Endothelial cell of umbilical vein (primary cell): ENCODE data around the gene DHRS12. TPM values are rescaled to one million over a fixed set of nuclear protein-coding genes. Genes with fewer than 3 reads are reported as not detected.

Experiments
- BruUV-seq: library from RNA; stranded (reverse); fragments of 400-500 nt; replicated peaks from 2 replicates; lab custom pipeline; 2021; lab: Mats Ljungman, UMichigan
- CTCF ChIA-PET: fragments of 300-600, 350-600 bp; sonication (Branson Sonifier 250); formaldehyde crosslinking; loops from one replicate; lab custom pipeline; 2021; ENCODE audit warnings: antibody characterized with exemption, inconsistent platforms; lab: Charles Lee
- POLR2A ChIA-PET: fragments of 300-600, 350-600 bp; sonication (Branson Sonifier 250); formaldehyde crosslinking; loops from one replicate; lab custom pipeline; 2021; ENCODE audit warnings: antibody characterized with exemption, inconsistent platforms; lab: Charles Lee
- DNase-seq: peaks from one replicate; pipeline ENCODE4 v3.0.0-alpha.2; 2011; ENCODE audit warnings: low read depth, low spot score
- FAIRE-seq: peaks from 2 replicates; lab custom pipeline; 2011; peaks lifted over from hg19 to GRCh38; lab: Jason Lieb, UNC
- H2AFZ ChIP-seq: 2 replicates; pipeline ENCODE4 v1.6.0; 2012; ENCODE audit warnings: low read depth, low read length, control low read depth, inconsistent platforms
- H3K27ac ChIP-seq: 2 replicates; pipeline ENCODE4 v1.5.1; 2011; ENCODE audit warnings: low read depth, mild to moderate bottlenecking, control low read depth, low read length, moderate library complexity; ENCODE audit not compliant: insufficient read depth
- H3K27me3 ChIP-seq, 2 experiments: 2 replicates each; pipeline versions ENCODE4 v1.6.0 to v1.6.1; 2011; ENCODE audit warnings: low read length in 2 of 2, mixed read lengths in 1 of 2; ENCODE audit not compliant: control insufficient read depth in 2 of 2, insufficient read depth in 2 of 2
- H3K36me3 ChIP-seq, 2 experiments: 2 replicates in 1 of 2; 3 replicates in 1 of 2; pipeline ENCODE4 v1.5.1; 2011; ENCODE audit warnings: low read length in 2 of 2, mild to moderate bottlenecking in 1 of 2, moderate library complexity in 1 of 2; ENCODE audit not compliant: control insufficient read depth in 2 of 2, insufficient read depth in 2 of 2; ENCODE audit errors: extremely low read depth in 1 of 2
- H3K4me1 ChIP-seq: 3 replicates; pipeline ENCODE4 v1.5.1; 2011; ENCODE audit warnings: mild to moderate bottlenecking, low read length; ENCODE audit not compliant: control insufficient read depth, insufficient read depth; ENCODE audit errors: extremely low read depth
- H3K4me2 ChIP-seq: 2 replicates; pipeline ENCODE4 v1.6.1; 2011; ENCODE audit warnings: low read length, control low read depth, mixed read lengths; ENCODE audit not compliant: insufficient read depth
- H3K4me3 ChIP-seq, 3 experiments: fragments of 200-600 bp in 1 of 3; sonication (generic), shearing (Covaris generic) in 1 of 3; replicated peaks in 1 of 3; 2 replicates each; pipeline ENCODE4 v1.5.1; 2011 to 2016; ENCODE audit warnings: control low read depth in 3 of 3, low read length in 3 of 3, mild to moderate bottlenecking in 2 of 3, inconsistent platforms in 1 of 3, low read depth in 1 of 3, moderate library complexity in 1 of 3; ENCODE audit not compliant: insufficient read depth in 1 of 3
- H3K79me2 ChIP-seq: 2 replicates; pipeline ENCODE4 v1.6.0; 2012; ENCODE audit warnings: low read length, inconsistent platforms; ENCODE audit not compliant: control insufficient read depth, insufficient read depth
- H3K9ac ChIP-seq: replicated peaks from 2 replicates; pipeline ENCODE3; 2011; ENCODE audit warnings: low read length, control low read depth; ENCODE audit not compliant: insufficient read depth; ENCODE audit errors: extremely low read depth
- H3K9me1 ChIP-seq: replicated peaks from 3 replicates; pipeline ENCODE4 v1.6.0; 2011; ENCODE audit warnings: mild to moderate bottlenecking, low read length; ENCODE audit not compliant: control insufficient read depth, insufficient read depth; ENCODE audit errors: extremely low read depth
- H3K9me3 ChIP-seq: replicated peaks from 2 replicates; pipeline ENCODE4 v1.5.1; 2012; ENCODE audit warnings: low read length, inconsistent platforms; ENCODE audit not compliant: control insufficient read depth, insufficient read depth
- H4K20me1 ChIP-seq: replicated peaks from 2 replicates; pipeline ENCODE3; 2011; ENCODE audit warnings: mild to moderate bottlenecking, low read length; ENCODE audit not compliant: control insufficient read depth, insufficient read depth; ENCODE audit errors: extremely low read depth
- EZH2 ChIP-seq: IDR thresholded peaks from 2 replicates; pipeline ENCODE4 v1.6.1; 2012; ENCODE audit warnings: borderline replicate concordance, low read depth, mild to moderate bottlenecking, moderate library complexity, low read length, inconsistent platforms; ENCODE audit not compliant: severe bottlenecking
- FOS ChIP-seq: IDR thresholded peaks from 2 replicates; pipeline ENCODE4 v1.6.1; 2011; ENCODE audit warnings: mild to moderate bottlenecking, low read length, moderate library complexity, borderline replicate concordance; ENCODE audit not compliant: insufficient read depth
- GATA2 ChIP-seq: IDR thresholded peaks from 2 replicates; pipeline ENCODE4 v1.7.0; 2011; ENCODE audit warnings: low read depth, mild to moderate bottlenecking, moderate library complexity, mixed read lengths, low read length; ENCODE audit not compliant: insufficient read length, insufficient read depth
- JUN ChIP-seq: IDR thresholded peaks from 2 replicates; pipeline ENCODE4 v1.6.1; 2011; ENCODE audit warnings: borderline replicate concordance, low read depth; ENCODE audit not compliant: insufficient read length, insufficient read depth
- MYC ChIP-seq: IDR thresholded peaks from one replicate; pipeline ENCODE4 v1.6.1; 2011; ENCODE audit warnings: mild to moderate bottlenecking, low read depth, low read length
- POLR2A ChIP-seq: IDR thresholded peaks from 2 replicates; pipeline ENCODE4 v1.6.1; 2012; ENCODE audit warnings: low read depth, mild to moderate bottlenecking, control low read depth, low read length
- POLR2AphosphoS5 ChIP-seq: IDR thresholded peaks from 2 replicates; pipeline ENCODE4 v1.6.1; 2012; ENCODE audit warnings: low read depth, mild to moderate bottlenecking, control low read depth, low read length, moderate library complexity; ENCODE audit not compliant: insufficient read depth
- dilution Hi-C: fragments of 300-500 bp; cut with MboI; formaldehyde crosslinking; loops from one replicate; pipeline ENCODE4 v1.15.0; 2019; ENCODE audit warnings: low sequenced_read_pairs; ENCODE audit not compliant: extremely low pct_ligation_motif_present
- intact Hi-C: fragments of 100-400 bp; cut with micrococcal nuclease; formaldehyde crosslinking; loops from one replicate; pipeline ENCODE4 v1.10.0; 2022
- polyA plus RNA-seq, 4 experiments: library from polyadenylated mRNA; depleted of rRNA in 3 of 4; stranded (reverse) in 3 of 4; unstranded in 1 of 4; fragments of >200 nt; gene quantifications; 2 replicates each; pipeline versions ENCODE4 v1.2.1 to v1.2.3, GENCODE V29; 2011 to 2012; ENCODE audit warnings: missing spikeins in 1 of 4
- total RNA-seq: library from RNA; stranded (reverse); gene quantifications from 2 replicates; pipeline ENCODE4 v1.2.3, GENCODE V29; 2021
- TF ChIP-seq, protein P1 (sequence below), 2 donors: IDR thresholded peaks; 1 replicate in 1 of 2; 2 replicates in 1 of 2; pipeline ENCODE4 v1.5.1; 2011; ENCODE audit warnings: low read length in 2 of 2, mild to moderate bottlenecking in 2 of 2, moderate library complexity in 2 of 2, control low read depth in 1 of 2, inconsistent platforms in 1 of 2, low read depth in 1 of 2; ENCODE audit not compliant: insufficient read depth in 1 of 2; ENCODE audit errors: extremely low read depth in 1 of 2
- TF ChIP-seq, protein P2 (sequence below): IDR thresholded peaks from 2 replicates; pipeline ENCODE4 v1.6.1; 2011; ENCODE audit not compliant: insufficient read depth, insufficient read length

Gene DHRS12
- total and polyA plus RNA-seq, 2 donors (not counting 3 experiments of a cell fraction or from before 2014, with no cell fraction given) = 8.9 to 9.1 TPM

DNA sequence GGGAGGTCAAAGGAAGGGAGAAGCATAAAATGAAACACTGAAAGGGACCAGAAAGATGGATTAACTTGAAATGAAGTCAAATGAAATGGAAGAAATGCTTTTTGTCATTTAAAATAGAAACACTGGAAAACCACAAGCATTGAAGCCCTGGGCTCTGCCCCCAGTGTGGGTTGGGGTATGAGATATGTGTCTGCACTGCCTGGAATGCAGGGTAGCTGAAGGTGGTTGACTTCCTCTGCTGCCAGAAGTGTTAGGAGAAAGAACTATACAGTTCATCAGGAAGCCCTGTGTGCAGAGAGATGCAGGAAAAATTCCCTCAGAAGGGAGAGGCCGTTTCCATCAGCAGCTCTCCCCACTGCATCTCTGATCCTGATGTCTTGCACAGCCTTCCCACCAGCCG is 69.2 kb downstream of the DHRS12 start:
- no peaks in the 10 kb centered on the region for H3K27me3 ChIP-seq
- FAIRE-seq (no peak), DNase-seq (no peak)
- no peak overlapping the region for H3K4me3 ChIP-seq
- CTCF ChIA-PET = no interaction called here
- no peaks in the 10 kb centered on the region for H3K79me2 ChIP-seq
- no peaks in the 10 kb centered on the region for H3K9me3 ChIP-seq
- no peaks in the 10 kb centered on the region for H3K9me1 ChIP-seq
- H3K36me3 ChIP-seq = no peaks in the 10 kb centered on the region
- no peak overlapping the region for H3K27ac ChIP-seq
- no peak overlapping the region for H3K9ac ChIP-seq
- no peak for TF ChIP-seq GATA2
- BruUV-seq = no TSS peak
- H4K20me1 ChIP-seq = no peaks in the 10 kb centered on the region
- H3K4me1 ChIP-seq = peaks cover 14% of the 10 kb centered on the region
- no peak overlapping the region for H3K4me2 ChIP-seq
- no peak overlapping the region for H2AFZ ChIP-seq
- dilution Hi-C loops (no loop called here), intact Hi-C loops (no loop called here)
- POLR2A ChIA-PET = no interaction called here

DNA sequence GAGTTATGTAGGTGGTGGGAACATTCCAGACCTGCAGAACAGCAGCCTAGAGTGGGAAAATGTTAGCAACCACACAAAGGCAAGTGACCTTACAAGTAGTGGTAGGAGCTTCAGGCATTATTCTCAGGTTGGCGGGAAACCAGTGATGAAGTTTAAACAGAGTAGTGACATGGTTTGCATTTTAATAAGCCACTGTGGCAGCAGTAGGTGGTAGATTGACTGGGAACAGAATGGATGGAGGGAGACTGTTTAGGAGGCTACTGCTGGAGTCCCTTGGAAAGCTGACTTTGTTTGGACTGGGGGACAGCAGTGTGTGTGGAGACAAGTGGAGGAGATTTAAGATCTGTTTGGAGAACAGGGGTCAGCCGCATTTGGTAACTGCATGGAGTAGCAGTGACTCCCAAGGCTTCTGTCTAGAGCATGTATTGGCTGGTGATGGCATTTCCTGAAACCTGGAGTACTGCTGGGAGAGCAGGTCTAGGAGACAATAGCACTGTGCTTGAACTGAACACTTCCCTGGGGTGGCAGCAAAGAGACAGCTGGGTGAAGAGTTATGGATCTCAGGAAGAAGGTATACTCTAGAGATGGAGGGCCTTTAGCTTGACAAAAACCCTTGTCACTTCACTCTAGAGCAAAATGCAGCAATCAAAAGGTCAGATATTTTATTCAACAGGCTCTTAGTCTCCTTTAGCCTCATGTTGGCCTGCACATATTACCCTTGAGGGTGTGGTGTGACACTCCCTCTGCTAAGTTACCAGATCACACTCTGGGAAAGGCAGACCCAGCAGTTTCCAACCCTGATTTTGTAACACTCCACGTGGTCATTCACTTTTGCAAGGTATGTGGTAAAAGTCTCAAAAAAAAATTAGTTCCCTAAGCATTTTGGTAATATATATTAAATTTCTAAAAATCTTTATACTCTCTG is 70.3 kb downstream of the DHRS12 start:
- FAIRE-seq = peak; percentile 47
- BruUV-seq = no TSS peak
- Histone ChIP-seq H2AFZ (no peak overlapping the region), H3K27ac (no peak overlapping the region), H3K4me3 (no peak overlapping the region), H3K4me2 (no peak overlapping the region), H3K36me3 (no peaks in the 10 kb centered on the region), H3K9me1 (no peaks in the 10 kb centered on the region), H3K9ac (no peak overlapping the region), H3K79me2 (no peaks in the 10 kb centered on the region), H4K20me1 (no peaks in the 10 kb centered on the region), H3K9me3 (no peaks in the 10 kb centered on the region), H3K27me3 (no peaks in the 10 kb centered on the region), H3K4me1 (peaks cover 14% of the 10 kb centered on the region)
- CTCF ChIA-PET = interaction anchor here (1.2 to 3.1 kb wide), 2 partner anchors 8 to 608 kb away, joined by 4 to 11 read pairs; no protein-coding TSS in a partner anchor
- dilution Hi-C loops (no loop called here), intact Hi-C loops (no loop called here)
- POLR2A ChIA-PET = no interaction called here
- TF ChIP-seq MYC (no peak), FOS (no peak), POLR2AphosphoS5 (no peak), POLR2A (no peak), JUN (no peak), GATA2 (no peak), EZH2 (no peak)
- TF ChIP-seq, protein P1, sequence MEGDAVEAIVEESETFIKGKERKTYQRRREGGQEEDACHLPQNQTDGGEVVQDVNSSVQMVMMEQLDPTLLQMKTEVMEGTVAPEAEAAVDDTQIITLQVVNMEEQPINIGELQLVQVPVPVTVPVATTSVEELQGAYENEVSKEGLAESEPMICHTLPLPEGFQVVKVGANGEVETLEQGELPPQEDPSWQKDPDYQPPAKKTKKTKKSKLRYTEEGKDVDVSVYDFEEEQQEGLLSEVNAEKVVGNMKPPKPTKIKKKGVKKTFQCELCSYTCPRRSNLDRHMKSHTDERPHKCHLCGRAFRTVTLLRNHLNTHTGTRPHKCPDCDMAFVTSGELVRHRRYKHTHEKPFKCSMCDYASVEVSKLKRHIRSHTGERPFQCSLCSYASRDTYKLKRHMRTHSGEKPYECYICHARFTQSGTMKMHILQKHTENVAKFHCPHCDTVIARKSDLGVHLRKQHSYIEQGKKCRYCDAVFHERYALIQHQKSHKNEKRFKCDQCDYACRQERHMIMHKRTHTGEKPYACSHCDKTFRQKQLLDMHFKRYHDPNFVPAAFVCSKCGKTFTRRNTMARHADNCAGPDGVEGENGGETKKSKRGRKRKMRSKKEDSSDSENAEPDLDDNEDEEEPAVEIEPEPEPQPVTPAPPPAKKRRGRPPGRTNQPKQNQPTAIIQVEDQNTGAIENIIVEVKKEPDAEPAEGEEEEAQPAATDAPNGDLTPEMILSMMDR (IDR thresholded peaks at IDR 0.05; ENCODE audit: extremely low read depth in 1 of 2, insufficient read depth in 1 of 2, low read depth in 1 of 2, low read length in 2 of 2) = no peak
- TF ChIP-seq, protein P2, sequence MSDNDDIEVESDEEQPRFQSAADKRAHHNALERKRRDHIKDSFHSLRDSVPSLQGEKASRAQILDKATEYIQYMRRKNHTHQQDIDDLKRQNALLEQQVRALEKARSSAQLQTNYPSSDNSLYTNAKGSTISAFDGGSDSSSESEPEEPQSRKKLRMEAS = no peak
- DNase-seq = no peak
